D721Med (cell line): ENCODE results near the gene HCRT.

Source experiments
- DNase-seq: peaks from one replicate; pipeline ENCODE4 v3.0.0; 2011; ENCODE audit warnings: low spot score; ENCODE audit not compliant: insufficient read length
- FAIRE-seq: peaks from 2 replicates; lab custom pipeline; 2011; peaks lifted over from hg19 to GRCh38; lab: Jason Lieb, UNC
- CTCF ChIP-seq: IDR thresholded peaks from 2 replicates; pipeline ENCODE4 v1.5.1; 2012; ENCODE audit warnings: mild to moderate bottlenecking, control low read depth; ENCODE audit not compliant: insufficient read depth; ENCODE audit errors: missing control alignments

HCRT gene

GRCh38 chr17:42165751-42166150, 19.5 kb downstream of the HCRT start:
- no peak for FAIRE-seq
- DNase-seq = no peak
- TF ChIP-seq CTCF = no peak

- FAIRE-seq (no peak), DNase-seq (no peak)
- TF ChIP-seq CTCF = no peak
Measured at GRCh38 chr17:42163696-42164407, 21.4 kb downstream of the HCRT start.

GRCh38 chr17:42163113-42163512, 22.1 kb downstream of the HCRT start:
- TF ChIP-seq CTCF = peak; percentile 50
- no peak for FAIRE-seq

GRCh38 chr17:42160531-42160910, 24.7 kb downstream of the HCRT start:
- TF ChIP-seq CTCF = no peak
- DNase-seq (no peak), FAIRE-seq (no peak)

More at GRCh38 chr17:42163113-42163512, 22.1 kb downstream of the HCRT start:
- no peak for DNase-seq

GRCh38 chr17:42159796-42160530, 25.3 kb downstream of the HCRT start:
- TF ChIP-seq CTCF = no peak
- FAIRE-seq = no peak

GRCh38 chr17:42155614-42156045, 29.6 kb downstream of the HCRT start:
- TF ChIP-seq CTCF = no peak
- FAIRE-seq (no peak), DNase-seq (no peak)

More at GRCh38 chr17:42159796-42160530, 25.3 kb downstream of the HCRT start:
- DNase-seq = no peak
